ENCODE measurements around the gene MBOAT7.
A peak's percentile ranks its signal among the peaks of the same experiment; 100 is the strongest.
"Not testable (repeated sequence)": the region's sequence is repeated elsewhere in the genome, so short reads cannot be mapped to it uniquely, and the experiment has no call there.

Gene MBOAT7

DNA sequence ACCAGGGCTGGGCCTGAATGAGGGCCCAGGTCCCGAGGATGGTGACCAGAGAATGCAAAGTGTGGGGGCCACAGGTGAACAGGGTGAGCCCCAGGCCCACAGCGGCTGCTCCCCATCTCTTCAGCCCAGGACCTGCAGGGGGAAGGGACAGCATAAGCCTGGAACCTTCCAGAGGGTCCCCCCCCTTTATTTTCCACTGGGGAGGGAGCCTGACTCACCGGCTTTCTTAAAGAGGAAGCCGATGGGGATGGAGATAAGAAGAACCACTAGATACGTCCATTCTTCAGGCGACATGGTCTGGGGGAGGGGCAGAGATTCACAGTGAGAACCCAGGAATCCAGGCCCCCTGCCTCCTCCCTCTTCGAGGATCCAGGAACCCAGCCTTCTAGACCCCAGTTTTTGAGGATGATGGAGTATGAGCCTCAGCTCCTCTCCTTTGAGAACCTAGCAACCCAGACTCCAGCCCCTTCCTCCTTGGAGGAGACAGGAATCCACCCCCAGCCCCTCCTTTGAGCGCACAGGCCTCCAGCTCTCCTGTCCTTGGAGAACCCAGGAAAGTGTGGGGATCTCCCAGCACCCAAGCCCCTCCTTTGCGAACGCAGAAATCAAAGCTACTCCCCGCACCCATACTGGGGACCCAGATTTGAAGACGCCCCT is 1.0 kb downstream of the MBOAT7 start:
- peak; percentile 60 for DNase-seq (ENCODE audit: low read depth)

- no peak for DNase-seq (ENCODE audit: low read depth)
Observed at GRCh38 chr19:54186934-54187381, 2.4 kb downstream of the MBOAT7 start.

DNA sequence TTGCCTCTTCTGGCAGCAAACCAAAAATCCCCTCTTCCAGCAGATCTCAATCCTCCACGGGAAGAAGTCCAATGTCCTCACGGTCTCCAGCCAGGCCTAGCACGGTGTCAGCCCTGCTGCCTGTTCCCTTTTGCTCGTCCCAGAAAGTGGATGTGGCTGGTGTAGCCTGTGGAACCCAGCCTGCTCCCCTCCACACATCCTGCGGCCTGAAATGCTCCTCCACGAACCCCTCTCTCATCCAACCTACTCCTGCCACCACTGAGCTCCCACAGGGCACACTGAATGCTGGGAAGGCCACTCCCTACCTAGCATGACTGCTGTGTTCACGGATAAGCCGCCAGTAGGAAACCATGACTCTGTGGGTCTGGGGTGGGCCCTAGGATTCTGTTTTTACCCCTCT is 3.0 kb downstream of the MBOAT7 start:
- DNase-seq (ENCODE audit: low read depth) = no peak

DNA sequence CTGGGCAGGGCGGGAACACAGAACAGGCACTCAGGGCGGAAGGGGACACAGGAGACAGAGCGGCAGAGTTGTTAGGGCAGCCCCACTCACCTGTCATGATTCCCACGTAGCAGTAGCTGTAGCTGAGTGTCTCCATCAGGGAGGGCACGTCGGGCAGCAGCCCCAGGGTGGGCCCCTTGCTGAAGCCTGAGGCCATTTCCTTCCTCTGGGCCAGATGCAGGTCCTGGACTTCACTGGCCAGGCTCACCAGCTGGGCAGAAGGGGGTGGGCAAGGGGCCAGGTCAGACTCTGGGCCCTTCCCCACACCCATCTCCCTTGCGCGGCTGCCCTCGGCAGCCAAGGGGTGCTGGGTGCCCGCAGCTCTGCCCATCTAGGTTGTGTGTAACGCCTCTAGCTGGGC is 5.9 kb downstream of the MBOAT7 start:
- no peak for DNase-seq (ENCODE audit: low read depth)

- DNase-seq (ENCODE audit: low read depth) = not testable (repeated sequence)
Observed at GRCh38 chr19:54181894-54182293, 7.5 kb downstream of the MBOAT7 start.

DNA sequence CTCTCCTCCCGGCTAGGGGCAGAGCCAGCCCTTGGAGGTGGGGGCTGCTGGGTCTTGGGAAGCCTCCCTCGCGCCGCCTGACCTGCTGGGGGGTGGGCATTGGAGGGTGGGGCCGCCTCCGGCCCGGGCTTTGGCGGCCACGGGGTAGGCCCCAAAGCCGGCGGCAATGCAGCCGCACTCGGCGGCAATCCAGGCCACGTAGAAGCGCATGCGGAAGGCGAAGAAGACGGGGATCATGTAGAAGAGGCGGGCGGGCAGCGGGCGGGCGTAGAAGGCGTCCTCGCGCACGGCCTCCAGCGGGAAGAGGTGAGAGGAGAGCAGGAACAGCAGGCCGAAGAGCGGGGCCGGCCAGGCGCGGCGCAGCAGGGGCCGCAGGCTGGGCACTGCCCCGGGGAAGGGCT is 8.7 kb downstream of the MBOAT7 start:
- DNase-seq (ENCODE audit: low read depth) = no peak

DNA sequence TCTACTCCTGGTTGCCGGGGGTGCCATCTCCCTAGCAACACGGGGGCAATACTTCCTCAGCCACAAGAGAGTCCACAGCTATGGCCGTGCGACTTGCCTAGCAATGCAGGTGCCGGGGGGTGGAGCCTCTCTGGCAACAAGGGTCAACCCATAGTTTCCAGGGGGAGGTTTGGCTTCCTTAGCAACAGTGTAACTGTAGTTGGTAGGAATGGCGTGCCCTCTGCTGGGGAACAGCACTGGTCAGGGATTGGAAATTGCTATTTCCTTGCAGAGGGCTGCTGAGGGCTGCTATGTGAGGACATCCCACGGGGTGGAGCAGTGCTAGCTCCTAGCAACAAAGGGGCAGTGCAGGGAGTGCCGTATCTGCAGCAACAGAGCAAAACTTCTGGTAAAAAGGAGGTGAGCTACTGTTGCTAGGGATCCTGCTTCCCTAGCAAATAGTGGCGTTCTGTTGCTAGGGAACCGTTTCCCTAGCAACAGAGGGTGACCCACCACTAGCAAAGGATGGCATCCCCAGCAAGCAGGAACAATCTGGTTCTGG is 9.4 kb downstream of the MBOAT7 start:
- no peak for DNase-seq (ENCODE audit: low read depth)

DNA sequence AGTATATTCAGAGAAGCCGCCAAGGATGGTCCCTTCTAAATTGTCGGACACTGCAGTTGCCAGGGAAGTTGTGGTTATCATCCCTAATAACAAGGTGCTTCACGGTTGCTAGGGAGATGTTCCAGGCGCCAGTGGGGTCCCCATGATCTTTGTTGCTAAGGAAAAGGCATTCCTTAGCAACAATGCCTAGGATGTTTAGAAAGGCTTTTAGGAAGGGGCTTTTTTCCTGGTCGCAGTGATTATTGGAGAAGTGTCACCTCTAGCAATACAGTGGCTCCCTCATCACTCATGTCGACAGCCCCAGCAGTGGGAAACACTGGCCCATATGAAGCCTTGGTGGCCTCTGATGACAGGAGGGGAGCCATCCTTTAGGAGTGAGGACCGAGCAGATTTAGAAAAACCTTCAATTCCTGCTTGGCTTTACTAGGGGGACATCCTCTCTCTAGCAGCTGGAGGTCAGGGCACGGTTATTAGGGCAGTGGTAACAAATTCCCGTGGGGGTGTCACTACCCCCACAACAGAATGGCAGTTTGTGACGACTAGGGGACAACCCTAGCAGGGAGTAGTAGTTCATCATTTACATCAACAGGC is 10.0 kb downstream of the MBOAT7 start:
- no peak for DNase-seq (ENCODE audit: low read depth)

DNA sequence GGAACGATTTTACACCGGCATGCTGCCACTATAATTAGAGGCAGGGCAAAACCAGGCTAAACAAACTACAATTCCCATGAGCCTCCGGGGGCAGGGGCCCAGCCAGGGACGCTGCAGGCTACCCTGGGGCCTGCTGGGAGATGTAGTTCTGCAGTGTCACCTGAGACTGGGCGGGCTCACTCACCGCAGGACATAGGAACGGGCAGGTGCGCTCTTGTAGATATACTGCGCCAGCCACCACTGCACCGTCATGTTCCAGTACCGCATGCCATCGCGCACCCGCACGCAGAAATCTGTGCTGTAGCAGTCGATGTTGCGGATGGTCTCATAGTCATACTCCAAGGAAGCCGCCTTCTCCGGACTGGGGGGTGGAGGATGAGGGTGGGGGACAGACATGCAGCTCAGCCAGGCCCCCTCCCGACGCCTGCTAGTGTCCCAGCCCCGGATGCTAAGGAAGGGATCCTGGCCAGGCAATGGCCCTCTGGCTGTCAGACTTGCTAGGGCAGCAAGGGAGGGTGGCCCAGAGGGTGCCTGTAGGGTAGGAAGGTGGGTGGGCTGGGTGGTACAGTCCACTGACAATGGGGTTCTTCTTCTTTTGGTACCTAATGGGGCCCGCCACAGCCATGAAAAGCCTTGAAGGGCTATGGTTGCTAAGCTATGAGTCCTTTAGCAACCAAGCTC is 10.7 kb downstream of the MBOAT7 start:
- no peak for DNase-seq (ENCODE audit: low read depth)

DNA sequence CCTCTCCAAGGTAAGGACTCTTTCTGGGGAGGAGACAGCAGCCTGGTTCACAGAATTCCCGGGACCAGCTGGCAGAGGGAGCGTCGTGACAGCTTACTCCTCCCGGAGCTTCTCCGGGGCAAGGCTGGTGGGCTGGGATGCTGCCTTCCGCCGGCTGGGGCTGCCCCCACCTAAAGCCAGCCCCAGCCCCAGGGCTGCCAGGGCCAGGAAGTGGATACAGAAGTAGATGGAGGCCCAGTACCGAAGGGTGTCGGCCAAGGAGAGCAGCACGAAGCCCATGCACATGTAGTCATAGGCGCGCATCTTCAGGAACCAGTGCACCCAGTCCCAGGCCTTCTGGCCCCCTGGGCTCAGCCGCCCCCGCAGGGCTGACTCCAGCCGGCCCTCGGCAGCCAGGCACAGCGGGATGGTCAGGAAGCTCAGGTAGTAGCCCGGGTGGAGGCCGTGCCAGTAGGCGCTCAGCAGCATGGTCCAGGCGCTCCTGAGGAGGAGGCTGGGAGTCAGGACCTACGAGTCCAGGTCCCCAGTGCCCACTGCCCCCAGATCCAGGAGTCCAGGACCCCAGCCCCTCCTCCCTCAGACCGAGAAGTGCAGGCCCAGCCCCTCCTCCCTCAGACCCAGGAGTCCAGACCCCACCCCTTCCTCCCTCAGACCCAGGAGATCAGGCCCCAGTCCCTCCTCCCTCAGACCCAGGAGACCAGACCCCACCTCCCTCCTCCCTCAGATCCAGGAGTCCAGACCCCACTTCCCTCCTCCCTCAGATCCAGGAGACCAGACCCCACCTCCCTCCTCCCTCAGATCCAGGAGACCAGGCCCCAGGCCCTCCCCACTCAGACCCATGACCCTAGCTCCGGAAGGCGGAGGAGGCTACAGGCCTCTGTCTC is 15.2 kb downstream of the MBOAT7 start:
- DNase-seq (ENCODE audit: low read depth) = no peak

- no peak for DNase-seq (ENCODE audit: low read depth)
Observed at GRCh38 chr19:54173359-54173699, 16.1 kb downstream of the MBOAT7 start.

DNA sequence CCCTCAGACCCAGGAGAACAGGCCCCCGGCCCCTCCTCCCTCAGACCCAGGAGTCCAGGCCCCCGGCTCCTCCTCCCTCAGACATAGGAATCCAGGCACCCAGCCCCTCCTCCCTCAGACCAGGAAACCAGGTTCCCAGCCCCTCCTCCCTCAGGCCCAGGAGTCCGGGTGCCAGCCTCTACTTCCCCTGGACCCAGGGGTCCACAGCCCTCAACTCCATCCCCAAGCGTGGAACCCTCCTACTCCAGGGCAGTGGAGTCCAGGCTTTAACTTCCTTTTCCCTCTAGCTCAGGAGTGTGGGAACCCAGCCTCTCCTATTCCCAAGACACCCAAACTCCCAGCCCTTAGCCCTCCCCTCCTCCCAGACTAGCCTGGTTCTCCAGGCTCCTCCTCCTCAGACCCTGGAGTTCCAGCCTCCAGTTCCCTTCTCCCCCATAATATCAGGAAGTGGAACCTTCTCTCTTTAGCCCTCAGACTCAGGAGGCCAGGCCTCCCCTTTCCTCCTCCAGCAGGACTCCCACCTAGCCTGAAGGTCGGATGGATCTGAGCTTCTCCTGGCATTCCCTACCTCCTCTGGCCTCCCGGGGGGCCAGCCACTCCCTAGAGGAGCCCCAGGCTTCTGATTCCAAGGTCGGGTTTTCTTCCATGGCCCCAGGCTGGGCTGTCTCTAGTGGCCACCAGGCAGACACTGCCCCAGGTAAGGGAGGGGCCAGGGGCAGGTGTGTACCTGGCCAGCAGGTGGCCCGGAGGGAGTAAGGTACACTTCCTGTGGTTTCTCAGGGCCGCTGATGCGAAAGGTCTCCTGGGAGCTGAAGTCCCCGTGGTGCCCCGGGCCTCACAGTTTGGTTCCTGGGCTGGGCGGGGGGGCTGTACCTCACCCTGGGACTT is 16.7 kb downstream of the MBOAT7 start, which contains the start of gene TMC4:
Gene TMC4 (minus strand): TSS at position 690 of the 888 bp plus-strand sequence. CDS start 43 bp downstream, at position 647.
- no peak for DNase-seq (ENCODE audit: low read depth)

GRCh38 chr19:54171736-54172431 is 17.5 kb downstream of the MBOAT7 start:
- not testable (repeated sequence) for DNase-seq (ENCODE audit: low read depth)

DNA sequence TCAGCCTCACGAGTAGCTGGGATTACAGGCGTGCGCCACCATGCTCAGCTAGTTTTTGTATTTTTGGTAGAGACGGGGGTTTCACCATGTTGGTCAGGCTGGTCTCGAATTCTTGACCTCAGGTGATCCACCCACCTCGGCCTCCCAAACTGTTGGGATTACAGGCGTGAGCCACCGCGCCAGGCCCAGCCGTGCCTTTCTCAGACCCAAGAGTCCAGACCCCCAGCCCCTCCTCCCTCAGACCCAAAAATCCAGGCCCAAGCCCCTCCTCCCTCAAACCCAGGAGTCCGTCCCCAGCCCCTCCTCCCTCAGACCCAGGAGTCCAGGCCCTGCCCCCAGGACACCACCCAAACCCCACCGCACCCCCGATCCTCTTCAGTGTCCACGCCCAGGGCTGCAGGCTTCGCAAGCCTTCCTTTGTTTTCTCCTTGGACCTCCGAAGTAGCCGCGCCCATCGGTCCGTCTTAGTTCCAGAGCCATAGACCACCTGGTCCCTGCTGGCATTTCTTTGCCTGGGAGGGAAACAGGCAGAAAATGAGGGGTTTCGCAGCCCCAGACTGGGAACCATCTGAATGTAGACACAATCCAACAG is 20.1 kb downstream of the MBOAT7 start:
- no peak for DNase-seq (ENCODE audit: low read depth)

DNA sequence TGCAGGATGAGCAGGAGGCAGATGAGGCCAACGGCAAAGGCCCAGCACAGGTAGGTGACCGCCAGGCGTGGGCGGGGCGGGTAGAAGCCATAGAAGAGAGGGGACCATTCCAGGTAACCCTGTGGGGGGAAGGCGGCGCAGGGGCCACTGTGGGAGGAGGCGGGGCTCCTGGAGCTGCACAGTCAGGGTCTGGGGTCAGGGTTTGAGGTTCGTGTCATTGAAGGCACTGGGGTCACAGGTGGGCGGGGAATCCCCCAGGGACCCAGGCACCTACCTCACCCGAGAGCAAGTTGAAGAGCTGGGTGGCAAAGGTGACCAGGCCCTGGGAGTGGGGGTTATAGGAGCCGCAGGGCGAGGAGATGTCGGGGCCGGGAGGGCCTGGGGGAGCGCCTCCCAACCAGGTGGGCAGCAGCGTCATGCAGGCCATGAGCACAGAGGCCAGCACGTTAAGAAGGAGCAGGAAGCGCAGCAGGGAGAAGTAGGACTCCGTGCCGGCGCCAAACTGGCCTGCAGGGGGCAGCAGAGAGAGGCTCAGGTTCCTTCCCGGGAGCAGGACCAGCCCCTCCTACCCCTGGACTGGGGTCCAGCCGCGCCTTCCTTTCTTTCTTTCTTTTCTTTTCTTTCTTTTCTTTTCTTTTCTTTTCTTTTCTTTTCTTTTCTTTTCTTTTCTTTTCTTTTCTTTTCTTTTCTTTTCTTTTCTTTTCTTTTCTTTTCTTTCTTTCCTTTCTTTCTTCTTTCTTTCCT is 21.0 kb downstream of the MBOAT7 start:
- DNase-seq (ENCODE audit: low read depth) = peak; percentile 64

DNA sequence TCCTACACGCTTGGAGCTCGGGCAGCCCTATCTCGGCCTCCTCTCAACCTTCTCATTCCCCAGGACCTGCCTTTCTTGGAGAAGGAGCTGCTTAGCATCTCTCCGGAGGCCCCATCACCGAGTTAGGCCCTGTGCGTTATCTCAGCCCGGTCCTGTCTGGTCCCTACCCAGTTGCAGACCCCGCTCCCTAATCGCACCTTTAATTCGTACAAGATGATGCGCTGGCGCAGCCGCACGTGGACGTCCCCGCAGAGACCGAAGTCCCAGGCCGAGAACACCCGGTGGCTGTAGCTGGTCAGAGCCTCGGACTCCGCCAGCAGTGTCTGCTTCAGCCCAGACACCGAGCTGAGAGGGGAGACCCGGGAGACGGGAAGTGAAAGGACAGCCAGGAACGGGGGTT is 24.2 kb downstream of the MBOAT7 start:
- DNase-seq (ENCODE audit: low read depth) = no peak

DNA sequence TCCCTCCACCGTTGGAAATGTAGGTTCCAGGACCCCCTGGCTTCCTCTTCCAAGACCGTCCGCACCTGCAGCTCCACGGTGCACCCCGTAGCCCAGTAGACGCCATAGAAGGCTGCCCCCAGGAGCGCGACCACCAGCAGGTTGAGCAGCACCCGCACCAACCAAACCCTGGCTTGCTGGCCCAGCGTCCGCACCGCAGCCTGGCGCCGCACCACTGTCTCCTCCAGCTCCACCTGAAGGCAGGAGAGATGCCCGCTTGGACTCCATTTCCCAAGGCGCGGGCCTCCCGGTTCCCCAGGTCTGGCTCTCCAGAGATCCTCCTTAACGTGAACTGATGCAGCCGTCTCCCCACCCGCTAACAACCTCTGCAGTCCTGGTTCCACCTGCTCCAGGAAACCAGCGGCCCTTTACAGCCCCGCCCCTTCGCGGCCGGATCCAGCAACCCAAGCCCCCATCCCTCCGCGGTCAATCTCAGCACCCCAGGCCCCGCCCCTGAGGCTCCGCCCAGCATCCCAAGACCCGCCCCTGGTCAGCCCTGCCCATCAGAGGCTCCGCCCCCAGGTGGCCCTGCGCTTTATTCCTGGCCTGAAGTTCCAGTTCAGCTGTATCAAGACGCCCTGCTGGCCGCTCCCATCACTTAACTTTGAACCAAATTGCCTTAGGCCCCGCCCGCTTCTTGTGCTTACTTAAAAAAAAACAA is 24.9 kb downstream of the MBOAT7 start:
- DNase-seq (ENCODE audit: low read depth) = peak; percentile 56

- DNase-seq (ENCODE audit: low read depth) = no peak
Observed at GRCh38 chr19:54162884-54163283, 26.5 kb downstream of the MBOAT7 start.

Measured in T-helper 22 cell (primary cell).